Tibial nerve (tissue), 4 donors: Measurements from ENCODE around the gene PACSIN2.

Source experiments
- CTCF ChIP-seq, 5 experiments: fragments of 200-600 bp in 3 of 5; fragments of 450-650 bp in 2 of 5; sonication (generic) in 3 of 5; IDR thresholded peaks; one replicate each; pipeline ENCODE4 v1.5.1; 2016 to 2019; ENCODE audit warnings: antibody characterized with exemption in 5 of 5, mild to moderate bottlenecking in 3 of 5, moderate library complexity in 2 of 5
- EP300 ChIP-seq, 2 donors: sonication (generic); formaldehyde crosslinking; IDR thresholded peaks; one replicate each; pipeline ENCODE4 v1.6.1; 2017; ENCODE audit warnings: antibody characterized with exemption in 2 of 2, mild to moderate bottlenecking in 1 of 2
- POLR2A ChIP-seq, 2 donors: fragments of 450-650 bp; IDR thresholded peaks; one replicate each; pipeline ENCODE4 v1.6.1; 2017; ENCODE audit warnings: antibody characterized with exemption in 2 of 2, mild to moderate bottlenecking in 2 of 2, moderate library complexity in 2 of 2

GRCh38 chr22:42880815-42881214 lies 134.1 kb downstream of the PACSIN2 start:
- TF ChIP-seq CTCF (IDR thresholded peaks at IDR 0.05): no peak
- no peak for TF ChIP-seq POLR2A (IDR thresholded peaks at IDR 0.05)
- TF ChIP-seq EP300 (IDR thresholded peaks at IDR 0.05): no peak
